NCI-H82 (cell line): Measurements from ENCODE around the gene ATP6V1C2.
"Not testable (repeated sequence)": the region's sequence is repeated elsewhere in the genome, so short reads cannot be mapped to it uniquely, and the experiment has no call there.

ENCODE experiments used
- DNase-seq: peaks from one replicate; lab custom pipeline; 2025; lab: John Stamatoyannopoulos, UW

ATP6V1C2 gene

DNA sequence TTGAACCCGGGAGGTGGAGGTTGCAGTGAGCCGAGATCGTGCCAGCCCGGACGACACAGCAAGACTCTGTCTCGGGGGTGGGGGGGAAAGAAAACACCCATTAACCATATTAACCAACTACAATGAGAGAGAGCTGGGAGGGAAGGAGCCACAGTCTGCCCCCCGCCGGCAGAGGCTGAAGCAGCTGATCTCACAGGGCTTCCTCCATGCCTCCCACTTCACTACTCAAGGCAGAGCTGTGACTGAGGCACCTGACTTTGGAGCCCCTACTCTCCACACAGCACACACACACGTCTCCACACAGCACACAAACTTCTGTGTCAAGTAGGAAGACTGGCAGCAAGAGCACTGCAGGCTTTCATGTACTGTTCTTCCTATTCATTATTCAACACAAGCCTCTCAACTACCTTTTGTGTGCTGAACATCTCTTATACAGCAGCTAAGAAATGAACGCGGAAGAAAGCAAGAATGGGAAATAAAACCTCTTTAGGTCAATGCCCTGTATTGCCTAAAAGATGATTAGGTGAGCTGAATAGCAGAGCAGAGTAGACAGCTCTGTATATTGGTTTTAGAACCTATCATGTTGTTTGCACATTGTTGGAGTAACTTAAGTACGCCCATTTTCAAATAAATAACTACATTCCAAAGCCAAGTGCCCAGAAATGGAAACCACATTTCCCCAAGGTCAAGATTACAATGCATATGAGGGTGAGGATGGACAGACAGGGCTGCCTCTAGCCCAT is 65.0 kb downstream of the ATP6V1C2 start:
- no peak for DNase-seq

GRCh38 chr2:10787176-10787968 is 65.9 kb downstream of the ATP6V1C2 start:
- DNase-seq = peak; percentile 69

DNA sequence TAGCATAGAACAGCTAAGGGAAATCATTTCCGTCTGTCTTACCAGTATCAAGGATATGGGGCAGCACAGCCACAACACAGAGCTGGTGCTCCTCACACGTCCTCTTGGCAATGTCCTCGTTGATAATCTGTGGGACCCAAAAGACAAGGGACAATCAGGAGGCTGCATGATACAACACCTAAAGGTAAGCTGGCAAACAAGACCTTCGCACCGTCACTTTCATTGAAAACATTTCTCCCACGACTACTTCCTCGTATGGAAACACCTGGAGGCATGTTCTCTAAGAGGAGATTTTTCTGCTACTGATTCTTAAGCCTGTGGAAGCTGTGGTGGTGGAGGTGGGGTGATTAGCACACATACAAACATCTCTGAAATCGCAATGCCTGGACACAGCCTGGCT is 67.4 kb downstream of the ATP6V1C2 start:
- no peak for DNase-seq

GRCh38 chr2:10790228-10790973 is 69.0 kb downstream of the ATP6V1C2 start:
- DNase-seq = no peak

GRCh38 chr2:10792001-10792634 is 70.7 kb downstream of the ATP6V1C2 start:
- no peak for DNase-seq

GRCh38 chr2:10792660-10793400 is 71.4 kb downstream of the ATP6V1C2 start:
- DNase-seq = no peak

DNA sequence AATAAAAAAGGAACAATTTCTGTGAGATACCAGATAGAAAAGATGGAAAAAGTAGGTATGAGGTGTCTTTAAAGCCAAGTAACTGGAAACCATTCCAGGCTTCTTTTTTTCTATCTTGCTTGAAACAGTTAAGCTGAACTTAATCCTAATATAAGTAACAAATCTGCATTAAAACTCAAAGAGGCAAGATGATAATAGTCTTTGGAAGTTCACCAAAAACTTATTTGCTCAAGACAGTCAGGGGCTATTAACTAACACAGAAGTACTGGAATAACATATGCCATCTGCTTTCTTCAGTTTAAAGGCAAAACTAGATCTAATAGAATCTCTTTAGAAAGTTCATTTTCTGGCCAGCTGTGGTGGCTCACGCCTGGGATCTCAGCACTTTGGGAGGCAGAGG is 72.4 kb downstream of the ATP6V1C2 start:
- DNase-seq = no peak

- no peak for DNase-seq
Measured at GRCh38 chr2:10794876-10795275, 73.4 kb downstream of the ATP6V1C2 start.

DNA sequence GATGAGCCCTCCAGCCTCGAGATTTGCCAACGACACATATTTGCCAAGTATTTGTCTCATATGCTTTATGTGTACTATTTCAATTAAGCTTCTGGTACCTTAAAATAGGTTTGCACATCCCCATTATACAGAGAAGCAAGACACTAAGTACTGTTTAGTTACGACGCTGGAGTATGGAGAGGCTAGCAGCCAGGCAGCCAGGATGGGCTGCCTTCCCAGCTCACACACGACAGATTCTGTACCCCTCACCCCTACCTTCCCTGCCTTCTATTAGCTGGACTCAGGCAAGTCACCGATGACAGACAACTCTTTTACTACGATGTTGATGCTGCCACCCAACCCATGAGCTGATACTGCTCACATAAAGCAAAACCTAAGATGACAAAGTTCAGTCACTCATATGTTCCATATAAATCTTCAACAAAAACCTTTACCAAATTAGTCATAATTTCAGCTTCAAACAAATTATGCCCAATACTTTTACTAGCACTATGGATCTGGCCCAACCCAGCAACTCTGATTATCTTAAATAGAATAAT is 74.1 kb downstream of the ATP6V1C2 start:
- no peak for DNase-seq

GRCh38 chr2:10796703-10797102 is 75.3 kb downstream of the ATP6V1C2 start:
- no peak for DNase-seq

DNA sequence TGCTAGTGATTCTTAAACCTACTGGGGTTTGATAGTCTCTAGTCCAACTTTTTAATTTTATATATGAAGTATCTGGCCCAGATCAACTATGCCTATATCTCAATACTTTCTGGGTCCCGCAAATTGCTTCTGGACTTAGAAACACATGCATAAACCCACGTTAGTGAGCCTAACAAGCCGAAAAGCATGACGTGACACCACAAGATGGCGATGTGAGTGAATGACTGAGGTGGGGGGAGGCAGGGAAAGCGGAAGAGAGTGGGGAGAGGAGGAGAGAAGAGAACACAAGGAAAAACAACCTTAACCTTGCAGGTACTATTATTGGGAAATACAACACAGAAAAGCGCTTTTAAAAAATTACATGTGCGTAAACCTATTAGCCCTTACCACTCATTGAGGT is 77.4 kb downstream of the ATP6V1C2 start:
- DNase-seq = peak; percentile 53

GRCh38 chr2:10800163-10800562 is 78.7 kb downstream of the ATP6V1C2 start:
- DNase-seq = no peak

DNA sequence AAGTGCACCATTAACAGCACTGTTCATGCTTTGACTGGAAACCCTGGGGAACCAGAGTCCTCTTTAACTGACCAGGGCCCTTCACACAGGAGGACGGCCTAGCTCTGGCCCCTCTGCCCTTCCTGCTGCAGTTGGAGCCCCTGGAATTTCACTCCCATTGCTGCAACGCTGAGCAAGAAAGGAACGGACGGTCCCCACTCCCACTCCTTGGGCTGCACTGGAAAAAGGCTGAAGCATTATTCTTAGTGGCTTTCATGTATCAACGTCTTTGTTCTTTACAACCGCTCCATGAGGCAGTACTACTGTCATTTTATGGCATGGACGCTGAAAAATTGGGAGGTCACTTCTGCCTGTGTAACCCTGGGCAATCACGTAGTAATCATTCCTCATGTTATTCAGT is 81.2 kb downstream of the ATP6V1C2 start:
- DNase-seq = no peak

- not testable (repeated sequence) for DNase-seq
Measured at GRCh38 chr2:10805990-10806389, 84.6 kb downstream of the ATP6V1C2 start.

- no peak for DNase-seq
Measured at GRCh38 chr2:10806543-10806942, 85.1 kb downstream of the ATP6V1C2 start.

GRCh38 chr2:10810202-10811161 is 89.1 kb downstream of the ATP6V1C2 start:
- DNase-seq = peak; percentile 87

GRCh38 chr2:10811517-10811916 is 90.1 kb downstream of the ATP6V1C2 start:
- peak; percentile 41 for DNase-seq

GRCh38 chr2:10812362-10813162 is 91.1 kb downstream of the ATP6V1C2 start, which contains the start of gene PDIA6:
PDIA6 (minus strand) TSS chr2:10812785; CDS start chr2:10812696, 89 bp downstream.
- peak; percentile 98 for DNase-seq
